Stimulated activated CD8-positive, alpha-beta memory T cell treated with anti-CD3 and anti-CD28 coated beads, Interleukin-12 subunit alpha, Interleukin-12 subunit beta, amount 100 ng/mL, for 1 hour (primary cell): ENCODE results near the gene RXRG.

Experiments
- DNase-seq: peaks from one replicate; pipeline ENCODE4 v3.0.0-alpha.2; 2020; ENCODE audit warnings: low read depth

RXRG gene

DNA sequence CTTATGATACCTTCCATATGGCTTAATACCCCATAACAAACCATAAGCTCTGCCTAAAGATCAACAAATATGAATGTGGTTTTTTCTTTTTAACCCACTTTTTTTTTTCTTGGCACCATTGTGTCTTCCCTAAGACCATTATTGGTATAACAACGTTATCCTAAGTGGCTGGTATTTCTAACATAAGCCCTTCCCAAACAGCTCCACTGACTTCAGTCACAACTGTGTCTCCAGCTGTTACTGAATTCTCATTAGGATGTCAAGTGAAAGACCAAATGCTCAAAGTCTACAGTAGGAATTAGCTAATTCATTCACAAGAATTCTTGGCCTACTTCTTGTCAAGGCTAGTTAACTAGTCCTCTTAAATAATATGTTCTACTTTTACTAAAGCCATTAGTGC, 4.2 kb upstream of the RXRG start:
- DNase-seq: no peak

DNA sequence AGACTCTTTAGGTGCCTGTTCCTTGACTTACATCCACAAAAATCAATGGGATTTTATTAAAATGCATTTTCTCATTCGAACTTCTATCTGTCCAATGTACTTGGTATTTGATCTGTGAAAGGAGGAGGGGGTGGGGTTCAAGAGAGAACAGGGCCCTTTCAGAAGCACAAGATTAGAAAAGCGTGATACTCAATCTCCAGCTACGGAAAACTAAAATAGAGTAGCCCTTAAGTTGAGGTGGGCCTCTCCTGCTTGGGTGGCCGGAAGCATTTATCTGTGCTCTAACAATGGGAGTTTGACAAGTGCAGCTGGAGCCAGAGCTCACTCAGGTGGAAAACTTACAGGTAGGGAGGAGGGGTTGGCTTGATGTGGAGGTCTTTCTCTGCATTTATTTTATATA, 462 bp upstream of the RXRG start:
- DNase-seq: no peak

DNA sequence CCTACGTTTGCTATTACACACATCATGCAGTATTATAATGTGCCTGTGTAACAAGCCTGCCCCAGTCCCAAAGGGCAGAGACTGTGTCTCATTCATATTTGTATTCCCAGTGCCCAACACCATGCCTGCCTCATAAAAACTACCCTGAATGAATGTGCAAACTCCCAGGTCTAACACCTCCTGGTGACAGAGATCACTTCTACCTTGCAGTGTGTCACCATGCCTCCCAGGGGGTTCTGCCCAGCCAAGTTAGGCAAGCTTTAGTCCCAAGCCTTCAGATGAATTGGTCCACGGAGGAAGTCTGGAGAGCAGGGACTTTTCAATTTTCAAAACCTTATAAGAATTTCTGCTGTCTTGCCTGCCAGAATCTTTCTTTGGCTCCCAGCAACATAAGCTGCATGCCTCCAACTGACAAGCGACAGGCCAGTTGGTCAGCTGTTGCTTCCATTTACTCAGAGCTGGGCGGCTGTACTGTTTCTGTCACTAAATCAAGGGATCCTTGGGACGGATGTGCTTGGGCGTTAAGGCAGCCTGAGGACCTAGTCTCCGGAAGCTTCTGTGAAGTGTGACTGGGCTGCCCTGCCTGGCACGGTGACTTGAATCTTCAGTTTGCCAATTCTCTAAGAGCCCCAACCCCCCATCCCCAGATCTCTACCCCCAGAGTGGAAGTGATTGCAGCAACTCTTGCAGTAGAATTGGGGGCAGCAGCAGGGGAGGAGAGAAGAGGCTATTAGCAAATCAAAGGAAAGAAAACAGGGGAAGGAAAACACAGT, 1.2 kb downstream of the RXRG start:
- DNase-seq: no peak

DNA sequence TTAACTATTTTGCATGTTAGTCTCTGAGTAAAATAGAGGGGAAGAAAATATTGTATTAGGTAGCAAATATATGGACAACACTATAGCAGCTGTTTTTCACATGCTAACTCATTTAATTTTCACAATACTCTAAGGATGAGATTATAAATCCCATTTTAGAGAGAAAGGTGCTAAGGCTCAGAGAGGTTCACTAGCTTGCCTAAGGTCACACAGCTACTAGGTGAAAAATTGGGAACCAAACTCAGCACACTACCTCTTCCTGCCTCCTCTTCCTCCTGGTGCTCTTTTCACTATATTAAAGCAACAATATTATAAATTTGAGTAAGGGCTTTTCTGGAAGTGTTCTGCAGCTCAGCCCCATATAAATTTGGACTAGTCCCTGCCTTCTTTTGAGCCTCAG, 2.3 kb downstream of the RXRG start:
- DNase-seq: no peak

DNA sequence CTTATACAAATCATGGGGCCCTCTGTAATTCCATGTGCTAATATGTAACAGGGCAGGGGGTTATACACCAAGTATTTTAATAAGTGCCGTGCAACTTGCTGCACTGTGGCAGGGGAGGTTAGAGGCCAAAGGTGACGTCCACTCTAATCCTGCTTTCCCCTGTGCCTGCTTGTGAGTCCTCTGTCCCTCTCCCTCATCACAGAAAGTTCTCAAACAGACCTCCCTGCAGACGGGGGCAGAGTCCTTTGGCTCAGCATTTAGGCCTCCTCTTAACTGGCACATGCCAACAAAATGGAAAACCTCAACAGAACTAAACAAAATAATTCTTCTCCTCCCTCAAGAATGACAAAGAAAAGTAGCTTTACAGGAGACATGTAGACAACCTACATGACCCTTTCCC, 2.9 kb downstream of the RXRG start:
- DNase-seq: no peak

DNA sequence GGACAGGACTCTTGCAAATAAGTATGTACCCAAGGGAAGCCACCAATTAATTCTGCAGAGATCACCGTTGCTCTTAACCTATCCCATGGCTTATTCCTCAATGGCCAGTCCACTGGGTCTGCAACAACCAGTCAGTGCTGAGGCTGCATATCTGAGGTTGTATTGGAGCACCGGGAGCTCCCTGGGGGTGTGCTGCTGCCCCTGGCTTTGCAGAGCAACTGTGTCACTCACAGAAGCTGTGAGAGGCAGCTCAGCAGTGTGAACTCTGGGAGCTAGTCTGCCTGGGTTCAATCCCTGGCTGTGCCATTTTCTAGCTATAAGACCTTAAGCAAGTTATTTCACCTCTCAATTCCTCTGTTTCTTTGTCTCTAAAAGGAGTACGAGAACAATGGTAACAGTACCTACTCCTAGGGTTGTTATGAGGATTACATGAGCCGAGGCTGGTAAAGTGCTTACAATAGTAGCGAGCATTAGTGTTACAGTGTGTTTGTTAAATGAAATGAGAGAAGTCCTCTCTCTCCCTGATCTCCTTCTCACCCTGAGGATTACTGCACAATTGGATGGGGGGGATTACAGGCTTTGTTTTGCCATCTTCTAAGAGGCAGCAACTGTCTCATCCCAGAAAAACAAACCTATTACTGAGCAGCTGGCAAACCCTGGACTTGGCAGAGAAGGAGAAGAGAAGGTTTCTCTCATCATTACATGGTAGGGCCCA, 3.6 kb downstream of the RXRG start:
- DNase-seq: no peak

DNA sequence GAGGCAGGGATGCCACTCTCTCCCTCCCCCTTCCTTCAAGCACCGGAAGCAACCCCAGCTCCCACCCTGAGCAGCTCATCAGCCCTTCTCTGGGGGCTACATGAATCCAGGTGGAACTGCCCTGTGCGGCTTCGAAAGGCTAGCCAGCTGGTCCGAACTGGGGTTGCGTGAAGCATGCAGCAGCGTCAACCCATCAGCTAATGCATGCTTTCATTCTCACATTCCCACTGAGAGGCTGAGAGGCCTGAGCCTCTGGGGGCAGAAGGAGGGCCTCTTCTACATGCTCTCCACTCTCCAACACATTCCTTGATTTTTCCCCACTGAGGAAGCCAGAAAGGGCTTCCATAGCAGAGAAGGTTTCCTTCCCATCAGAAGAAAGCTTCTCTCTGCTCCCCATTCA, 5.6 kb downstream of the RXRG start:
- no peak for DNase-seq

DNA sequence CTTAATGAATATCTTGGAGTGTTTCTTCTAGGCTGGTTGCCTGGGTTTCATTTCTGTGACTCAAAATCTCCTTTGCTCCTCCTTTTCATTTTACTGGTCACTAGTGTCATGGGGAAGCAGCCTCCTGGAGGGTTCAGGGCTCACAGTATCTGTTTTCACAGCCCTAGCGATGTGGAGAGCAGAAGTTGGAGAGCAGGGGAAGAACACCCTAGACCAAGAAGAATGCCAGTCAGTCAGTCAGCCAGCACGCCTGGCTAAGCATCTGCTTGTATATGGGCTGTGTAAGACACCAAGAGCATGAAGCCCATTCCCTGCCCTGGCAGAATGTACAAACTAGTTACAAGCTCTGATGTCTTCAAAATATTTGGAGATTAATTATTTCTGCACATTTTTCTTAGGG, 7.9 kb downstream of the RXRG start:
- DNase-seq: no peak

DNA sequence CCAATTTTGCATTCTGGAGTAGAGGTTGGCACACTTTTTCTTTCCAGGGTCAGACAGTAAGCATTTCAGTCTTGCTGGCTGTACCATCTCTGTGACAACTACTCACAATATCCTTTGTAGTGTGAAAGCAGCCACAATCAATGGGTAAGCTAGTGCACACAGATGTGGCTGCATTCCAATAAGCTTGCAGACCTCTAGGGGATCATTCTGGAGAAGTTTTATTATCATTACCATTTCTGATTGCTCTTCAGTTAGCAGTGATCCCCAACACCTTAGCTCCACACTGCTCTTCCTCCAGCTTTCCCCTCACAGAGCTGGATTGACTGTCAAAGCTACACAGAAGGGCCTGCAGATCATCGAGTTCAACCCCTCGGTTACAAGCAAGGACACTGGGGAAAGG, 9.1 kb downstream of the RXRG start:
- DNase-seq: no peak

DNA sequence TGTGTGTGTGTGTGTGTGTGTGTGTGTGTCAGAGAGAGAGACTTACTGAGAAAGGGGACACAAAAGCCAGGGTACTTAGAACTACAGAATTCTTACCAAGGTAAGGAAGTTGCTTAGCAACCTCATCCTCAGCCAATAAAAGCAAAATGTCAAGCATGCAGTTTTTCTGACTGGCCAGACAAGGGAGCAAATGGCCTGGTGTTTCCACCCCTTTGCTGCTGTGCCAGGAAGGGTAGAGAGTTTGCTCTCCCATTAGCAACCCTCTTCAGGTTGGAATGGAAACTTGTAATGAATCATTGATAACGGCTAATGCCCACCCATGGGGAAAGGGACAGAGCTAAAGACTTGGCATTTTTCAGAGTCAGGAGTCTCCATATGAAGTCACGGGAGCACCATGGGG, 10.6 kb downstream of the RXRG start:
- no peak for DNase-seq

DNA sequence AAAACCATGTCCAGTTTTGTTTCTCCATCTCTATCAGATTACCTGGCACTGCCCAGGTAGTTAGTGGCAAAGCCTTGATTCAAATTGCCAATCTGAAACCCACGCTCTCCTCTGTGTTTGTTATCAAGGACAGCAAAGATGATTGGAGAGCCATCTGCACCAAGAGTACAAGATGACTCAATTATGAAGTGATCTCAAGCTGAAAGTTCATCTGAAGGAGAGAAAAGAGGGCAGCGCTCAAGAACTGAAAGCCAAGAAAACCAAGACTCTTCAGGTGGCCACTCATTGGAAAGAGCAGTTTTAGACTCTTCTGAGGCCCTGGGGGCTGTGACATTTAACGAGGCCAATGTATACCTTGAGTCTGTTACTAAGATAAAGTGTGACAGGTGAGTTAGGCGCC, 13.8 kb downstream of the RXRG start:
- DNase-seq: no peak

DNA sequence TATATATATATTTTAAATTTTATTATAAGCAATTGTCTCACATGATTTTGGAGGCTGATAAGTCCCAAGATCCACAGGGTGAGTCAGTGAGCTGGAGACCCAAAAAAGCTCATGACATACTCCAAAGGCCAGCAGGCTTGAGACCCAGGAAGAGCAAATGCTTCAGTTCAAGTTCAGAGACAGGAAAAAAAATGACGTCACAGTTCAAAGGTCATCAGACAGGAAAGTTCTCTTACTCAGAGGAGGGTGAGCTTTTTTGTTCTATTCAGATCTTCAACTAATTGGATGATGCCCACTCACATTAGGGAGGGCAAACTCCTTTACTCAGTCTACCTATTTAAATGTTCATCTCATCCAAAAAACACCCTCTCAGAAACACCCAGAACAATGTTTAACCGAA, 18.2 kb downstream of the RXRG start:
- no peak for DNase-seq

DNA sequence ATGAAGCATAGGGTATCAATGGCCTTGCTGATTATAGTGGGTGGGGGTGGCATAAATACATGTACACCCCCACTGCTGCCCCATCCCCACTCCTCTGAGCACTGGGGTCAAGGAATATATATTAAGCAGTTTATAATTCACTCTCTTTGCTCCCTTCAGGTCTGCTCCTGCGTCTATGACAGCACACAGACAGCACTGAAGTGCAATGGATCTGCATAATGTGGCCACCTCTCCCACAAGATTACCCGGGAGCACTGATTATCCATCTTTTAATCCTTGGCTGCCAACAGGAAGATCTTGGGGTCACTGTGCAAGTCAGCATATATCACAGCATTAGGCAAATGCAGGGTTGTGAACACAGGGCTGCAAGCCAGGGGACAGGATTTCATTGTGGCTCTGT, 19.3 kb downstream of the RXRG start:
- DNase-seq: no peak

DNA sequence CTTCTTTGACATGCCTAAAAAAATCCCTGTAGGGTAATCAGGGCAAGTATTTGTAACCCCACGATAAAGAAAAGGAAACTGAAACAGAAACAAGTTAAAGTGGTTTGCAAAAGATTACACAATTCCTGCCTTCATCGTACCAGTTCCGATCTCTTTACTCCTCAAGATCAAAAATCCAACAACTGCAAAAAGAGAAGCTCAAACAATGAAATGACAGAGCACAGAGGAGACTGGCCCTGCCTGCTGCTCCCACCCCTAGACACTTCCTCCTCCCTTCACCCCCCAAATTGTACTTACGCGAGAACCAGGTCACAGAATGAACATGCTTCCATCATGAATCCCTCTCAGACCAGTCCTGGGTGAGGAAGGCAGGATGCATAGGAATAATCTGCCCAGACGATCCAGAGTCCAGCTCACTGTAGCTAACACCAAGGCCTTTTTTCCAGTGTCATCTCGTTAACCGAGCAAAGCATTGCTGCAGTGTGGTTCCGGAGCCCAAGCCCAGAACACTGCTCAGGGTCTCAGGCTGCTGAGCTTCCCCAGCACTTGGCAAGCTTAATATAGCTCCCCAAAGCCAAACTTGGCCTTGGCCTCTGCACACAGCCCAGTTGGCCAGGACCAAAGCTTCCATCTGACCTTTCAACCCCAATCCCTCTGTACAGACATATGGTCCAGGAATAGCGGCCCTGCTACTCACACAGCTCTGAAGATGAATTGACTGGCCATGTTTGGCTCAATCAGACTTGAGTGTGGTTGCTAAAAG, 20.3 kb downstream of the RXRG start:
- DNase-seq: no peak

DNA sequence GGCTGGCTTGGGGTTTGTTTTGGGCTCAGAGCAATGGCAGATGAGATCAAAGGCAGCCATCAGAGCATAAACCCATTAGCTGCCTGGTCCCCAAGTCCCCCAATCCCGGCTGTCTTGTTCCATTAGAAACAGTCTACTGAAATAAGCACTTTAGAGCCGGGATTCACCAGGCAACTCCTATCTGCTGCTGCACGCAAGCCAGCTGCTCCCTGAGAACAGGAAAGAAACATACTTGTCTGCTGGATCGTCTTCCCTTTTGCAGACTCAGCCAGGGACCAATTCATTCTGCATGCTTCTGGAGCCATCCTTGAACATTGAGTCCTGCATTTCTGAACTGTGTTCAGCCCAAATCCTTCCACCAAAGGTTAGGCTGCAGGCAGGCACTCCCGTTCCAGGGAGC, 21.8 kb downstream of the RXRG start:
- no peak for DNase-seq

DNA sequence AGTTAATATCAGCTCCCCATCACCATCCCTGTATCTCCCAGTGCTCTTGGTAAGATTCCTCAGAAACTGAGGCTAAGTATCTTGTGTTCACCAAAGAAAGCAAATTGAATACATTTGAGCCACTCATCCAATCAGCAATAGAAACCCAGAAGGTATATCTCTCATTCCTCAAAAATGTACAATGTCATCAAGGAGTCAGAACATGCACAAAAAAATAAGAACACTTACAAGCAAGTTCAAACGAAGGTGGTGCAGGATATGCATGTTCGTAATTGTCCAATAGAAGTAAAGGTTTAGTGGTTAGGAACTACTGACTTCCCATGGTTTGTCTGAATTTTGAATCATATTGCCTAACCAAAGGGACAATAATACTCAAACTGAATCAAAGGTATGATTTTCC, 24.3 kb downstream of the RXRG start:
- no peak for DNase-seq

DNA sequence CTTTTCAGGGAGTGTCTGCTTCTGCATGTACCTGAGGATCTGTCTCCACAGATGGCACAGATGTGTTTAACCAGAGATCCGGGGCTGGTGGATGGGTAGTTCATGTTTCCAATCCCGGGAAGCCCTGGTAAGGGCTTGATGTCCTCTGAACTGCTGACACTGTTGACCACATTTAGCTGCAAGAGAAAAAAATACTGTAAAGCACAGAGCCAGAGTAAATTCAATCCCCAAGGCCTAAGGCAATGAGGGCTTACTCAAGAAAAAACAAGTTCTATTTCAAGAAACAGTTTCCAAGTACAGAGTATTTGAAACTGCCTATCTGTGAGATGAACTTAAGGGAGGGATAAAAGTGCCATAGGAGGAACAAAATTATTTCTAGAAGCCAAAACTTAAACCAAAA, 25.1 kb downstream of the RXRG start:
- no peak for DNase-seq

DNA sequence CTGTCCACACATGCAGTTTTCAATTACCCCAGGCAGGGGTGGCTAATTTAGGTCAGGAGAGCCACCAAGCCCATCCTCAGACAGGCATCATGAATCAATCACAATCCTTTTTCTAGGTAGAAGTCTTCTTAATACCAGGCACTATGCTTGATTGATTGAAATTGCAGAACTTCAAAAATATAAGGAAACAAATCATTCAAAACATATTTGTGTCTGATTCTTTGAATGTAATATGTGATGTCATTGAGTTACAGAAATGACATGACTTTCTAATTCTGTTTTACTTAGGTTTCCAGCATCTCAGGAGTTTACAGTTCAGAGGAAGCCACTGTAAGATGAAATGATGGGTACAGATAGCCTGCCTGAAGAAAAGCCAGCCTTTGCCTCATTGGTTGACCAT, 26.7 kb downstream of the RXRG start:
- DNase-seq: no peak

DNA sequence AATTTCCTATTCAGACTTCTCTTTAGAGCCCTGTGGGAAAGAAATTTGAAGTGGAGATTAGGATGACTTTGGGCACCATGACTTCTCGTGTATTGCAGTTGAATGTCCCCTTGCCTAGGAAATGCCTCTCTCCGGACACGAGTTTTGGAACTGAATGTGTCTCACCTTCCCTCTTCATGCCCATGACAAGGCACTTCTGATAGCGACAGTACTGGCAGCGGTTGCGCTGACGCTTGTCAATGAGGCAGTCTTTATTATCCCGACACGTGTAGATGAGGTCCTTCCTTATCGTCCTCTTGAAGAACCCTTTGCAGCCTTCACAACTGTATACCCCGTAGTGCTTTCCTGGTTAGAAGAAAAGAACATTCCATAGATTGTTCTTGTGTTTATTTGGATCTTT, 28.1 kb downstream of the RXRG start:
- DNase-seq: no peak

DNA sequence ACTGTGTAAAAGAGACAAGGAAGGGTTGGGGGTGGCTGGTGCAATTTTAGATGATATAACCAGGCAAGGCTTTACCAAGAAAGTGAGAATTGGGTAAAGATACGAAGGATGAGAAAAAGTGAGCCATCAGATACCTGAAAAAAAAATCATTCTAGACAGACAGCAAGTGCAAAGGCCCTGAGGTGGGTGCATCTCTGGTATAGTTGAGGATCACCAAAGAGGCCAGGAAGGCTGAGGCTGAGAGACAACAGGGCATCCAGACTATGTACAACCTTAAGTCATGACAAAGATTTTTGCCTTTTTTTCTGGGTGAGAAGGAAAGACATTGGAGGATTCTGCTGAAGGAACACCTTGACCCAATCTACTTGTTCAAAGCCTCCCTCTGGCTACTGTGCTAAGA, 29.9 kb downstream of the RXRG start:
- no peak for DNase-seq

DNA sequence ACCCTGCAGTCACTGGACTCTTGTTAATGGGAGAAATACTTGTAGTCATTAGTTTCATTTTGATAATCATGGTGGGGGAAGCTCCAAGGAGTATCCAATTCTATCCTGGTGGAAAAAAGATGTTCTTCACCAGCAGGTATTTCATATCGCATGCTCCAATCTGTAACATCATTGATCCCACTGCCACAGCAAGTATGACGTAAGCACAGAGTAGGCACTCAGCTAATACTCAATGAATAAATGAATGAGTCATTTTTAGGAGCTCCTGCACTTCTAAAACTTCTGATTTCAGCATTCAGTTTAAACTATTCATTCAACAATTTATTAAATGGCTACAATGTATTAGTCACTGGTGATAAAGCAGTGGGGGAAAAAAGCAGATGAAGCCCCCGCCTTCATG, 30.3 kb downstream of the RXRG start:
- no peak for DNase-seq

DNA sequence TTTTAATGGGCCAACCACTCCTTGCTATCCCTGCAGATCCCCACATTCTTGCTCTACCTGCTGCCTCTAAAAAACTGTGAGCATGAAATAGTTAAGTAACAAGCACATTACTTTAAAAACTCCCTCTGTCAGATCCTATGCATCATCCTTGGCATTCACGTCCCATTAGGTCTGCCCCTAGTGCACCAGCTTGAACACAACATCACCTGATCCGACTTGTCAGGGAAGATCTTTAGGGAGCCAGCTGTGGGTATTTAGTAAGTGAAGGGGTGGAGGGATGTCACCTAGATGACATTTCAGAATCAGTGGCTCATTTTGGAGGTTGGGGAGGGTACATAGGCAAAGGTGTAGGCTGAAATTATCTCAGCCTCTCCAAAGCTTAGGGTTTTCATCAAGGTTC, 33.5 kb downstream of the RXRG start:
- DNase-seq: no peak

DNA sequence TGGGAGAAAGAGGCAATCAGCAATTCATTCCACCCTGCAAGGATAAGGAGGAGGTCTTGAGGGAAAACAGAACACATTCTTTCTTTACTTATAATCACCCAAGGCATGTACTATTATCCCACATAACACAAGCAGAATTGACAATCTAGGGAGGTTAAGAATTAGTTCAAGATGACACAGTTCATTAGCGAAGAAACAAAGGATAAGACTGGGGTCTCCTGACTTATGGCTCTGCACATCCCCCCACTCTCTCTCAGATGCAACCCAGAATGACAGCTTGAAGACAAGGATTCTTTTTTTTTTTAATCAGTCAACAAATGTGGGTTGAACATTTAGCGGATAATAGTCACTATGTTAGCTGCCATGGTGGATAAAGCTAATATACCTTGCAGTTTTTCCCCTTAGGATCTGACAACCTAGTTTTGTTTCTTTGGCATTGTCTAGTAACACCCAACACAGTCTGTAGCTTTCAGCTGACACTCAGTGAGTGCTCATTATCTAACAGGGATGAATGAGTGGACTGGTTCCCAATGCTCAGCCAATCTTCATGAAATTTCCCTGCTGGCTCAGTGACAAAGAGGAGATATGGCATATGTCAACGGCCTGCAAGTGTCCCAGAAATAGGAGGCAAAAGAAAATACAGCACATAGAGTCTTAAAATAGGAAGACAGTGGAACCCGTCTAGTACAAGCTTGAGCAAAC, 35.1 kb downstream of the RXRG start:
- no peak for DNase-seq
